HG03064 (cell line): ENCODE results near the gene ASL.
"Not testable (repeated sequence)": the region's sequence is repeated elsewhere in the genome, so short reads cannot be mapped to it uniquely, and the experiment has no call there.

Experiments used
- ATAC-seq: cut with Tn5 transposase; IDR thresholded peaks from one replicate; pipeline ENCODE4 v1.9.1; 2021; ENCODE audit warnings: low read depth; ENCODE audit not compliant: unreplicated experiment

The ASL gene

GRCh38 chr7:66072208-66072607, 3.4 kb upstream of the ASL start:
- ATAC-seq, result not testable (repeated sequence)

- ATAC-seq, result no peak
Observed at GRCh38 chr7:66076462-66077329, 1.1 kb downstream of the ASL start.

DNA sequence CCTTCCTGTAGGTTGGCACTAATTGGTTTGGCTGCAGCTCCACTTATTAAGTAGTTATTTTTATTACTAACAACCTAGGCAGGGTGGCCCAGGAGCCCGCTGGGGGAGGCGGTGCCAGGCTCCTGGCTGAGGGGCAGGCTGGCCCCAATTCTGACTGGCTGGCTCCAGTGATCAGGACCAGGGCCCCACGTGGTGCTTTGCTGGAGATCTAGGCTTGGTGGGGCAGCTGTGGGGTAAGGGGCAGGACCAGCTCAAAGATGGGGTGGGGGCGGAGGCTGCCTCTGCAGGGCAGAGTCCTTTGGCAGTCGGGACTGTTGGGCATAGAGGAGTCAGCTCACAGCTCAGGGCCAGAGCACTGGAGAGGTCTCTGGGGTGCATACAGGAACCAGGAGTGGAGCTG, 2.4 kb downstream of the ASL start:
- no peak for ATAC-seq

- ATAC-seq, result no peak
Observed at GRCh38 chr7:66082083-66082482, 6.5 kb downstream of the ASL start.

DNA sequence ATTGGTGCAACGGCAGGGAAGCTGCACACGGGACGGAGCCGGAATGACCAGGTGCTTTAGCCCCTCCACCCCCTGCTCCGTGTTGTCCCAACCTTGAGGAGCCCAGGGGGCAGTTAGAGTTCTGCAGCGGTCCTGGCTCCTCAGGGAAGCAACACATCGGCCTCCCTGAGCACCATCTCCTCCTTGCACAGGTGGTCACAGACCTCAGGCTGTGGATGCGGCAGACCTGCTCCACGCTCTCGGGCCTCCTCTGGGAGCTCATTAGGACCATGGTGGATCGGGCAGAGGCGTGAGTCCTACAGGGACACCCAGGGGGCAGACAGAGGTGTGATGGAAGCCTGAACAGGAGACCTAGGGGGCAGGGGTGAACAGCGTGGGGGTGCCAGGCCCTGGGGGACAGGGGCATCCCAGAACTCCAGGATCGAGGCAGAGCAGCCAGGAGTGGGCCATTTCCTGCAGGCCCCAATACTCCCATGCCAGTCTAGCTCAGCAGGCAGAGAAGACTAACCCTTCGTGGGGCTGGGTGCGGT, 7.3 kb downstream of the ASL start:
- ATAC-seq, result no peak

DNA sequence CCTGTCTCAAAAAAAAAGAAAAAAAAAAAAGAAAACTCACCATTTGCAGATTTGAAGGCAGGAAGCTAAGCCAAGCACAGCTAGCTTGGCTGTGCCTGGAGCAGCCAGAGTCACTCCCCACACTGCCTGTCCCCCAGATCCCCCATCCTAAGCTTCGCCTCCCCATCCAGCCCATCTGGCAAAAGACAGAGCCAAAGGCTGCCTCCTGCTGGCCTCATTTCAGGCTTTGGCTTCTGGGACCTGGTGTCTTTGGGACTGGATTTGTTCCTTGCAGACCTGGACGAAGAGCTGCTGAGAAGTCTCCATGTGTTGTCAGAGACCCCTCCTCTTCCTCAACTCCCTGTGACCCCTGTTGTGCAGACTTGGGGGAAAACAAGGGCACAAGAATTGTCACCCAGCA, 8.1 kb downstream of the ASL start:
- ATAC-seq, result no peak

GRCh38 chr7:66088861-66089838, 13.5 kb downstream of the ASL start:
- ATAC-seq, result no peak

DNA sequence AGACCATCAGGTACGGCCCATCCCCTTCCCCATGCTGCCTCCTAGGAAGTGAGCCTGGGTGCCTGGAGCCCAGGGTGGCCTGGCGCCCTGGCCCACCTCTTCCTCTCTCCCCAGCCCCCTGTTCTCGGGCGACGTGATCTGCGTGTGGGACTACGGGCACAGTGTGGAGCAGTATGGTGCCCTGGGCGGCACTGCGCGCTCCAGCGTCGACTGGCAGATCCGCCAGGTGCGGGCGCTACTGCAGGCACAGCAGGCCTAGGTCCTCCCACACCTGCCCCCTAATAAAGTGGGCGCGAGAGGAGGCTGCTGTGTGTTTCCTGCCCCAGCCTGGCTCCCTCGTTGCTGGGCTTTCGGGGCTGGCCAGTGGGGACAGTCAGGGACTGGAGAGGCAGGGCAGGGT, 17.0 kb downstream of the ASL start:
- no peak for ATAC-seq

DNA sequence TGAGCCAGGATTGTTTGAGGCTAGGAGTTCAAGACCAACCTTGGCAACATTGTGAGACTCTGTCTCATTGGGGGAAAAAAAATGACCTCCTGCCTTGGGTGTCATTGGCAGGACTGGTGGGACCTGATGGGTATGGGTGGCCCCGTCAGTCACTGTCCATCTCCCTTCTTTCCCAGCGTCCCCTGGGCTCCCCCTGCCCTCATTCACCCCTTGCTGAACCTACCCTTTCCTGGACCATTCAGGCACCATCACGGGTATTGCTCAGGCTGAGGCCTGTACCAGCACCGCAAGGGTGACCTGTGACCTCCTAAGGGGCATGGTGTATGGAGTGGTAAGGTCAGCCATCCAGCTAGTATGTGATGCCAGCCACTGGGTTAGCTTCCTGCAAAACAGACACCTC, 19.4 kb downstream of the ASL start:
- ATAC-seq, result no peak

DNA sequence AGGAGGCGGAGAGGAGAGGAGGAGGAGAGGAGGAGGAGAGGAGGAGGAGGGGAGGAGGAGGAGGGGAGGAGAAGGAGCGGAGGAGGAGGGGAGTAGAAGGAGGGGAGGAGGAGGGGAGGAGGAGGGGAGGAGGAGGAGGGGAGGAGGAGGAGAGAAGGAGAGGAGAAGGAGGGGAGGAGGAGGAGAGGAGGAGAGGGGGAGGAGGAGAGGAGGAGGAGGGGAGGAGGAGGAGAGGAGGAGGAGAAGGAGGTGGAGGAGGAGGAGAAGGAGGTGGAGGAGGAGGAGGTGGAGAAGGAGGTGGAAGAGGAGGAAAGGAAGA, 23.6 kb downstream of the ASL start:
- ATAC-seq, result no peak

GRCh38 chr7:66099551-66100407, 24.2 kb downstream of the ASL start:
- ATAC-seq, result no peak

DNA sequence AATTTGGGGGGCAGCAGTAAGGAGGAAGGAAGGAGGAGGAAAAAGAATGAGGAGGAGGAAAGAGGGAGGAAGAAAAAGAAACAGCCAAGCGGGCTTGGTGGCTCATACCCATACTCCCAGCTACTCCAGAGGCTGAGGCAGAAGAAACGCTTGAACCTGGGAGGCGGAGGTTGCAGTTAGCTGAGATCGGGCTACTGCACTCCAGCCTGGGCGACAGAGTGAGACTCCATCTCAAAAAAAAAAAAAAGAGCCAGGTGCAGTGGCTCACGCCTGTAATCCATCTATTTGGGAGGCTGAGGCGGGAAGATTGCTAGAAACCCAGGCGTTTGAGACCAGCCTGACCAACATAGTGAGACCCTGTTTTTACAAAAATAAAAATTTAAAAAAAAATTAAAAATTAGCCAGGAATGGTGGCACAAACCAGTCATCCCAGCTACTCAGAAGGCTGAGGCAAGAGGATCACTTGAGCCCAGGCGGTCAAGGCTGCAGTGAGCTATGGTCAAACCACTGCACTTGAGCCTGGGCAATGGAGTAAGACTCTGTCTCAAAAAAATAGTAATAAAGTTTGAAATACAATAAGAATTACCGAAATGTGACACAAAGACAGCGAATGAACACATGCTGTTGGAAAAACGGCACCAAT, 24.9 kb downstream of the ASL start:
- ATAC-seq, result no peak

DNA sequence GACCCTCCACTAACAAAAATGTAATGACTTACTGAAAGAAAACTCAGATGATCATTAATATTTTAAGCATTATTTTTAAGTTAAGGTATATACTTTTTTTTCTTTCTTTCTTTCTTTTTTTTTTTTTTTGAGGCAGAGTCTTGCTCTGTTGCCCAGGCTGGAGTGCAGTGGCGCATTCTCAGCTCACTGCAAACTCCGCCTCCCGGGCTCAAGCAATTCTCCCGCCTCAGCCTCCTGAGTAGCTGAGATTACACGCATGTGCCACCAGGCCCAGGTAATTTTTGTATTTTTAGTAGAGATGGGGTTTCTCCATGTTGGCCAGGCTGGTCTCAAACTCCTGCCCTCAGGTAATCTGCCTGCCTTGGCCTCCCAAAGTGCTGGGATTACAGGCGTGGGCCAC, 26.5 kb downstream of the ASL start:
- ATAC-seq, result not testable (repeated sequence)

GRCh38 chr7:66103994-66104393, 28.4 kb downstream of the ASL start:
- ATAC-seq, result not testable (repeated sequence)

- ATAC-seq, result no peak
Observed at GRCh38 chr7:66105263-66105748, 29.7 kb downstream of the ASL start.

DNA sequence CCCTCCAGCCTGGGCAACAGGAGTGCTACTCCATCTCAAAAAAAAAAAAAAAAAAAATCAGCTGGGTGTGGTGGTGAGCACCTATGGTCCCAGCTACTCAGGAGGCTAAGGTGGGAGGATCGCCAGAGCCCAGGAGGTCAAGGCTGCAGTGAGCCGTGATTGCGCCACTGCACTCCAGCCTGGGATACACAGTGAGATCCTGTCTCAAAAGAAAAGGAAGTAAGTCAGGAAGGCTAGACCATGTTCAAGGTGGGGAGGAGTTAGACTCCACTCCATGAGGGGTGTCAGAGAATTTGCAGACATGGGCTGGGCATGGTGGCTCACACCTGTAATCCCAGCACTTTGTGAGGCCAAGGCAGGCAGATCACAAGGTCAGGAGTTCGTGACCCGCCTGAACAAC, 32.8 kb downstream of the ASL start:
- ATAC-seq, result not testable (repeated sequence)

DNA sequence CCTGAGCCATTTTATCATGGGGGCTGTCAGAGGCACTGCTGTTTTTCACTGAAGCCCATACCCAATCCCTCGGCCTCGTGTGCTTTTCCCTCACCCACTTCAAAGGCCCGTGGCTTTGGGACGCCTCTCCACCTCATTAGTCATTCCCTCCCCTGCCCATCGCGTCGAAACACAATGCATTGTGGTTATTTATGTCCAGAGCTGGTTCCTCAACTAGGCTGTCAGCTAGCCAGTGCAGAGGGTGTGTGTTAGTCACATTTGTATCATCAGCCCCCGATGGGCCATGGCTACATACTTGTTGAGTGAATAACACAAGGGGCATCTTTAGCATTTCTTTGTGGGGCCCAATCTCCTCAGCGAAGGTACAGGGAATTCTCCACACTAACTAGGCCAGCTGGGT, 35.2 kb downstream of the ASL start:
- no peak for ATAC-seq

DNA sequence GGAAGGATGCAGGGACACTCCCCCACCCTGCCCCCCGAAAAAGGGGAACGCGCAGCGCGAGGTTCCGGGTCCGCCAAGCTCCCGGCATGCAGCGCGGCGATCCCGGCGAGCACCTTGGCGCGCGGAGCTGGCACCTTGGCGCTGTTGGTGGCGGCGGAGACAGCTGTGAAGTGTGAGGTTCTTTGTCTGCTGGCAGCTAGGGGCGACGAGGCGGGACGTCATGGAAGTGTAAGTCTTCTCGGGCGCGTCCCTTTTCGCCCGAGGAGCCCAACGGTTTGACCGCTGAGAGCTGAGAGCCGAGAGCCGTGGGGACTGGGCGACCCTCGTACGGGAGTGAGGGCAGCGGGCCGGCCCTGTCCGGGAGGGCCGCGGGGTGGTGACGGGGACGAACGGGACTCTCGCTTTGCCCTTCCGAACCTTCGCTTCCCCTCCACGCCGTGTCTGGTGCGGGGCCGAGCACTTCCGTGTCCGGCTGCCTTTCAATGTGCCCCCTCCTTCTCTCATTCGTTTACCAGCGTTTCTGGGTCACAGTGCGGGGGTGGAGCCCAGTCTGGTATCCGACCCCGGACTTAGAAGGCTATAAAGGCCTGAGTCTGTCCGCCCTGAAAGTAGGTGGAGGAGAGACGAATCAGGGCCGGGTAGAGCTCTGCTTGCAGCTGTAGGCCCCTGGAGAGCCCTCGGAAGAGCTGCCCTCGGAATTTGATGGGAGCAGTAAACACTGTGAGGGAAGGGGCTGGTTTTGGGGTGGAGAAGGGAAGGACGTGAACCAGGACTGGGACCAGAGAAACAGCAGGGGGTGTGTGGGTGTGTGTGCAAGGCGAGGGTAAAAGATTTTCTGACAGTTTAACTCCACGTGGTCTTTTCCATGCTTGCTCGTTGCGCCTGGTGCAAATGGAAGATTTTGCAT, 39.4 kb downstream of the ASL start, which contains the start of gene CRCP:
Gene CRCP (plus strand): TSS at position 105 of the 907 bp plus-strand sequence. CDS start 116 bp downstream, at position 221.
- peak; percentile 88 for ATAC-seq
